ENCODE data around the gene GALNT18. TPM values are rescaled to one million over a fixed set of nuclear protein-coding genes. Genes with fewer than 3 reads are reported as not detected.

Gene GALNT18
- total RNA-seq, 2 experiments from 2014 or later, result not detected

DNA sequence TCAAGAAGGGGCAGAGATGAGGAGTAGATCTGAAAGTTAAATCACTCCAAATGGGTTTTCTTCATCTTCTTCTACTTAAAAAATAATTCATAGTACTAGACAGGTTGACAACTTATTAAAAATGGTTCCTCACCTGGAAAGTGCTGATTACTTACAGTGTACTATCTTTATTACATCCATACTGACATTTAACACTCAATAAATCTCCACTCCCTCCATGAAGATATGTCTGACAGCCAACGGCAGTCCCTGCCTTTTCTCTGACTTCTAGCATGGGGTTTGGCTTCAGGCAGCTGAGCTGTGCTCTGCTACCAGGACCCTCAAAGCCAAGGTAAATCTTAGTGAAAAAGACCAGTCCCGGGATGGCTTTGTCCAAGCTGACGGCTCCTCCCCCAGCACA is 135.4 kb downstream of the GALNT18 start:
- no peak overlapping the region for H3K27ac ChIP-seq (ENCODE audit: low read depth, low read length, poor library complexity, severe bottlenecking)
- no peaks in the 10 kb centered on the region for H3K36me3 ChIP-seq (ENCODE audit: insufficient read depth, low read length)
- no peak overlapping the region for H3K4me2 ChIP-seq (ENCODE audit: low read length)
- H3K9me3 ChIP-seq (ENCODE audit: low read length), result no peaks in the 10 kb centered on the region
- H3K9me2 ChIP-seq (ENCODE audit: insufficient read depth, low read length), result no peaks in the 10 kb centered on the region
- TF ChIP-seq EZH2phosphoT487 (IDR thresholded peaks at IDR 0.05; ENCODE audit: borderline replicate concordance, low read depth, low read length) (no peak), CTCF (conservative IDR thresholded peaks at IDR 0.05; ENCODE audit: low read length) (no peak)
- H3K79me2 ChIP-seq (ENCODE audit: insufficient read depth, low read depth, low read length), result no peaks in the 10 kb centered on the region
- no peaks in the 10 kb centered on the region for H4K20me1 ChIP-seq (ENCODE audit: insufficient read depth, low read length)
- no peak overlapping the region for H3K4me3 ChIP-seq (ENCODE audit: low read depth, low read length, poor library complexity, severe bottlenecking)
- H3K4me1 ChIP-seq (ENCODE audit: insufficient read depth, low read length, poor library complexity, severe bottlenecking), result no peaks in the 10 kb centered on the region
- ChIA-PET CTCF (ENCODE audit: unreplicated experiment) (no interaction called here), POLR2A (interaction anchor here (0.6 kb wide), 1 partner anchor 1361 kb away, joined by 3 read pairs; no protein-coding TSS in a partner anchor)
- intact Hi-C loops (cut with micrococcal nuclease; ENCODE audit: unreplicated experiment), result no loop called here
- BruUV-seq (replicated peaks), result no TSS peak
- DNase-seq (ENCODE audit: low spot score), result no peak
- H2AFZ ChIP-seq (ENCODE audit: low read length), result no peak overlapping the region

DNA sequence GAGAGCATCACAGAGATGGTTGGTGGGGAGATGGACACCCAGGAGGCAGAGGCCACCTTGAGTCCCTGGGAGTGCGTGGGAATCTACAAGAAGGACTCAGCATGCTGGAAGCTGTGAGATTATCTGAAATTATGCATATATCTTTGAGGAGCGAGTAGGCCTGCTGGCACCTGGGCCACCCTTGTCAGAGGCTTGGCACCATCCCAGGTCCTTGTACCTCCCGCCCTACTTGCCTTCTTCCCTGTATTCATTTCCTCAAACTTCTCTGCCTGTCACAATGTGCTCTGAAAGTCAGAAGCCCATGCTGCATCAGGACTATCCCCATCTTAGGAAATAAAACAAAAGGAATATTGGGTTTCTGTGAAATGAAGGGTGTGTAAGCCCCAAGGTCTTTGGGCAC is 135.8 kb downstream of the GALNT18 start:
- no peaks in the 10 kb centered on the region for H3K9me3 ChIP-seq (ENCODE audit: low read length)
- H4K20me1 ChIP-seq (ENCODE audit: insufficient read depth, low read length), result no peaks in the 10 kb centered on the region
- intact Hi-C loops (cut with micrococcal nuclease; ENCODE audit: unreplicated experiment), result no loop called here
- H3K36me3 ChIP-seq (ENCODE audit: insufficient read depth, low read length), result no peaks in the 10 kb centered on the region
- CTCF ChIA-PET (ENCODE audit: unreplicated experiment), result no interaction called here
- no TSS peak for BruUV-seq (replicated peaks)
- H3K27ac ChIP-seq (ENCODE audit: low read depth, low read length, poor library complexity, severe bottlenecking), result no peak overlapping the region
- H3K4me2 ChIP-seq (ENCODE audit: low read length), result no peak overlapping the region
- POLR2A ChIA-PET, result no interaction called here
- no peaks in the 10 kb centered on the region for H3K79me2 ChIP-seq (ENCODE audit: insufficient read depth, low read depth, low read length)
- H3K4me1 ChIP-seq (ENCODE audit: insufficient read depth, low read length, poor library complexity, severe bottlenecking), result no peaks in the 10 kb centered on the region
- no peak for TF ChIP-seq CTCF (conservative IDR thresholded peaks at IDR 0.05; ENCODE audit: low read length)
- TF ChIP-seq EZH2phosphoT487 (IDR thresholded peaks at IDR 0.05; ENCODE audit: borderline replicate concordance, low read depth, low read length), result no peak
- no peaks in the 10 kb centered on the region for H3K9me2 ChIP-seq (ENCODE audit: insufficient read depth, low read length)
- no peak overlapping the region for H2AFZ ChIP-seq (ENCODE audit: low read length)
- DNase-seq (ENCODE audit: low spot score), result no peak
- no peak overlapping the region for H3K4me3 ChIP-seq (ENCODE audit: low read depth, low read length, poor library complexity, severe bottlenecking)

GRCh38 chr11:11483627-11484026 is 138.2 kb downstream of the GALNT18 start:
- ChIA-PET CTCF (ENCODE audit: unreplicated experiment) (no interaction called here), POLR2A (interaction anchor here (0.7 kb wide), 1 partner anchor 1753 kb away, joined by 3 read pairs; no protein-coding TSS in a partner anchor)
- H3K27ac ChIP-seq (ENCODE audit: low read depth, low read length, poor library complexity, severe bottlenecking), result no peak overlapping the region
- no TSS peak for BruUV-seq (replicated peaks)
- H3K9me3 ChIP-seq (ENCODE audit: low read length), result no peaks in the 10 kb centered on the region
- TF ChIP-seq CTCF (conservative IDR thresholded peaks at IDR 0.05; ENCODE audit: low read length), result no peak
- no peak for TF ChIP-seq EZH2phosphoT487 (IDR thresholded peaks at IDR 0.05; ENCODE audit: borderline replicate concordance, low read depth, low read length)
- no peak overlapping the region for H2AFZ ChIP-seq (ENCODE audit: low read length)
- H3K4me2 ChIP-seq (ENCODE audit: low read length), result no peak overlapping the region
- no peaks in the 10 kb centered on the region for H3K79me2 ChIP-seq (ENCODE audit: insufficient read depth, low read depth, low read length)
- no peaks in the 10 kb centered on the region for H4K20me1 ChIP-seq (ENCODE audit: insufficient read depth, low read length)
- no peaks in the 10 kb centered on the region for H3K9me2 ChIP-seq (ENCODE audit: insufficient read depth, low read length)
- no peaks in the 10 kb centered on the region for H3K36me3 ChIP-seq (ENCODE audit: insufficient read depth, low read length)
- no peak for DNase-seq (ENCODE audit: low spot score)
- no peak overlapping the region for H3K4me3 ChIP-seq (ENCODE audit: low read depth, low read length, poor library complexity, severe bottlenecking)
- no peaks in the 10 kb centered on the region for H3K4me1 ChIP-seq (ENCODE audit: insufficient read depth, low read length, poor library complexity, severe bottlenecking)
- intact Hi-C loops (cut with micrococcal nuclease; ENCODE audit: unreplicated experiment), result no loop called here

Data from OCI-LY7 (cell line).